ENCODE data around the gene CTIF.

The CTIF gene

GRCh38 chr18:48702346-48703027 is 163.7 kb downstream of the CTIF start:
- no peak for TF ChIP-seq CTCF (IDR thresholded peaks at IDR 0.05)
- peaks cover 2% of the 10 kb centered on the region for H3K79me2 ChIP-seq
- no peaks in the 10 kb centered on the region for H3K27me3 ChIP-seq (ENCODE audit: control insufficient read depth, insufficient read depth, low read length)
- no peak overlapping the region for H3K4me3 ChIP-seq (ENCODE audit: low read depth, low read length)
- H3K27ac ChIP-seq, result no peak overlapping the region
- H3K36me3 ChIP-seq (ENCODE audit: control insufficient read depth, insufficient read depth, low read length), result no peaks in the 10 kb centered on the region
- no peak overlapping the region for H3K4me2 ChIP-seq (ENCODE audit: low read length)
- H3K9me3 ChIP-seq (ENCODE audit: control insufficient read depth, low read length), result no peaks in the 10 kb centered on the region
- H3K4me1 ChIP-seq, result no peaks in the 10 kb centered on the region
- no peak overlapping the region for H2AFZ ChIP-seq
- no peak overlapping the region for H3K9ac ChIP-seq

- H3K36me3 ChIP-seq (ENCODE audit: control insufficient read depth, insufficient read depth, low read length), result no peaks in the 10 kb centered on the region
- no peak for TF ChIP-seq CTCF (IDR thresholded peaks at IDR 0.05)
- H3K9me3 ChIP-seq (ENCODE audit: control insufficient read depth, low read length), result no peaks in the 10 kb centered on the region
- H2AFZ ChIP-seq, result no peak overlapping the region
- no peaks in the 10 kb centered on the region for H3K4me1 ChIP-seq
- H3K4me3 ChIP-seq (ENCODE audit: low read depth, low read length), result no peak overlapping the region
- no peak overlapping the region for H3K9ac ChIP-seq
- H3K4me2 ChIP-seq (ENCODE audit: low read length), result no peak overlapping the region
- no peaks in the 10 kb centered on the region for H3K27me3 ChIP-seq (ENCODE audit: control insufficient read depth, insufficient read depth, low read length)
- H3K79me2 ChIP-seq, result peaks cover 2% of the 10 kb centered on the region
- no peak overlapping the region for H3K27ac ChIP-seq
These were observed 164.2 kb downstream of the CTIF start for GRCh38 chr18:48703028-48703386.

- TF ChIP-seq CTCF (IDR thresholded peaks at IDR 0.05), result no peak
- H3K4me1 ChIP-seq, result no peaks in the 10 kb centered on the region
- no peak overlapping the region for H3K4me2 ChIP-seq (ENCODE audit: low read length)
- H3K36me3 ChIP-seq (ENCODE audit: control insufficient read depth, insufficient read depth, low read length), result no peaks in the 10 kb centered on the region
- H3K9me3 ChIP-seq (ENCODE audit: control insufficient read depth, low read length), result no peaks in the 10 kb centered on the region
- H3K79me2 ChIP-seq, result peaks cover 2% of the 10 kb centered on the region
- no peak overlapping the region for H3K4me3 ChIP-seq (ENCODE audit: low read depth, low read length)
- H3K27me3 ChIP-seq (ENCODE audit: control insufficient read depth, insufficient read depth, low read length), result no peaks in the 10 kb centered on the region
- no peak overlapping the region for H3K9ac ChIP-seq
- no peak overlapping the region for H3K27ac ChIP-seq
- H2AFZ ChIP-seq, result no peak overlapping the region
These were observed 164.6 kb downstream of the CTIF start for GRCh38 chr18:48703418-48703817.

- Histone ChIP-seq H3K9ac (no peak overlapping the region), H3K9me3 (ENCODE audit: control insufficient read depth, low read length) (no peaks in the 10 kb centered on the region), H3K79me2 (no peaks in the 10 kb centered on the region), H3K27ac (no peak overlapping the region), H3K27me3 (ENCODE audit: control insufficient read depth, insufficient read depth, low read length) (no peaks in the 10 kb centered on the region), H3K4me3 (ENCODE audit: low read depth, low read length) (no peak overlapping the region), H2AFZ (no peak overlapping the region), H3K4me2 (ENCODE audit: low read length) (no peak overlapping the region), H3K4me1 (no peaks in the 10 kb centered on the region), H3K36me3 (ENCODE audit: control insufficient read depth, insufficient read depth, low read length) (no peaks in the 10 kb centered on the region)
- no peak for TF ChIP-seq CTCF (IDR thresholded peaks at IDR 0.05)
These were observed 166.2 kb downstream of the CTIF start for GRCh38 chr18:48705043-48705442.

- H3K36me3 ChIP-seq (ENCODE audit: control insufficient read depth, insufficient read depth, low read length), result no peaks in the 10 kb centered on the region
- no peaks in the 10 kb centered on the region for H3K4me1 ChIP-seq
- H3K79me2 ChIP-seq, result no peaks in the 10 kb centered on the region
- no peaks in the 10 kb centered on the region for H3K27me3 ChIP-seq (ENCODE audit: control insufficient read depth, insufficient read depth, low read length)
- no peak overlapping the region for H2AFZ ChIP-seq
- H3K9ac ChIP-seq, result no peak overlapping the region
- H3K4me2 ChIP-seq (ENCODE audit: low read length), result no peak overlapping the region
- no peak overlapping the region for H3K4me3 ChIP-seq (ENCODE audit: low read depth, low read length)
- no peak overlapping the region for H3K27ac ChIP-seq
- TF ChIP-seq CTCF (IDR thresholded peaks at IDR 0.05), result no peak
- no peaks in the 10 kb centered on the region for H3K9me3 ChIP-seq (ENCODE audit: control insufficient read depth, low read length)
These were observed 166.7 kb downstream of the CTIF start for GRCh38 chr18:48705531-48705930.
